NCI-H187 (cell line): Measurements from ENCODE around the gene CST1.
"Not testable (repeated sequence)": the region's sequence is repeated elsewhere in the genome, so short reads cannot be mapped to it uniquely, and the experiment has no call there.

Source experiments
- DNase-seq, 2 experiments: peaks; one replicate each; lab custom pipeline; 2025; lab: John Stamatoyannopoulos, UW

CST1 gene

DNA sequence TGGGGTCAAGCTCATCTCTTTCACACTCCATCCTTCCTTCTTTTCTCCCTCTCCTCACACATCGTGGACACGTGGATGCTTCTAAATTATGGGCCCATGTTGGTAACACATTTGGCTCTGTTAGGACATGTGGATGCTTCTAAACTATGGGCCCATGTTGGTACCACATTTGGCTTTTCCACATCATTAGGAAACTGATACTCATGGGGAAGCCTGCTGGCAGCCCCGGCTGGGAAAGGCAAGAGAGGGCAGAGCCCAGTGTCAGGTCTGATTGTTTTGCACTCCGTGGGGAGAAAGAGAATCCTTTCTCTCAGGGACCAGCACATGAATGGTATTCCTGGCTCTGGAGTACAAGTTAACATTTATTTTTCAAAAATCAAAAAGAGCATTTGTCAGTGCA is 4.0 kb upstream of the CST1 start:
- no peak for DNase-seq

DNA sequence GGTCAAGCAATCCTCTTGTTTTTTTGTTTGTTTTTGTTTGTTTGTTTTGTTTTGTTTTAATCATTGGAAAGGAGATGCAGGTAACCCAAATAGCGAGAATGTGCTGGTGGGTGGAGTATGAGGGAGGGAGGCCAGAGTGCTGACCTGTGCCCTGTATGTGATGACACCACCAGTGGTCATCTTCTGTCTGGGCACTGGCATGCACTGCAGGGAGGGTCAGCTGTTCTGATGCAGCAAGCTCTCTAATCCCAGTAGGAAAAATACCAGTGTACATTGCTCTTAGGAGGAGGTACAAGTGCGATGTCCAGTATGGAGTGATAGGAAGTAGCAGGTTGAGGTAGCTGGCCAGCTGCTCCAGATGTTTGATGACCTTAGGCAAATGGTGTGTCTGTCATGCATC is 2.9 kb upstream of the CST1 start:
- DNase-seq: no peak

DNA sequence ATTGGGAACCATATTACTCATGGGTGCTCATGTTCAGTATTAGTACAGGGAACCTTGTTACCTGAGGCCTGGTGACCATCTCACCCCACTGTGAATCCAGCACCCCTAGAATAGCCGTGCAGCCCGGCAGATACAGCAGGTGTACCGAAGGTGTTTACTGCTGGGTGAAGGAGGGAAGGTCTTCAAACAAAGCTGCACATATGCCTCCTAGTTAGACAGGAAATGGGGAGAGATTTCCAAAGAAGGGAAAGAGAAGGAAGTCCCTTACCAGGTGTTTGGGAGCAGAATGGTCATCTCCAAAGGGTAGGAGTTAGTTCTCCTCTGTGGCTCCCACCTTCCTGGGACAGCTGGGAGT is 2.4 kb upstream of the CST1 start:
- no peak for DNase-seq

DNA sequence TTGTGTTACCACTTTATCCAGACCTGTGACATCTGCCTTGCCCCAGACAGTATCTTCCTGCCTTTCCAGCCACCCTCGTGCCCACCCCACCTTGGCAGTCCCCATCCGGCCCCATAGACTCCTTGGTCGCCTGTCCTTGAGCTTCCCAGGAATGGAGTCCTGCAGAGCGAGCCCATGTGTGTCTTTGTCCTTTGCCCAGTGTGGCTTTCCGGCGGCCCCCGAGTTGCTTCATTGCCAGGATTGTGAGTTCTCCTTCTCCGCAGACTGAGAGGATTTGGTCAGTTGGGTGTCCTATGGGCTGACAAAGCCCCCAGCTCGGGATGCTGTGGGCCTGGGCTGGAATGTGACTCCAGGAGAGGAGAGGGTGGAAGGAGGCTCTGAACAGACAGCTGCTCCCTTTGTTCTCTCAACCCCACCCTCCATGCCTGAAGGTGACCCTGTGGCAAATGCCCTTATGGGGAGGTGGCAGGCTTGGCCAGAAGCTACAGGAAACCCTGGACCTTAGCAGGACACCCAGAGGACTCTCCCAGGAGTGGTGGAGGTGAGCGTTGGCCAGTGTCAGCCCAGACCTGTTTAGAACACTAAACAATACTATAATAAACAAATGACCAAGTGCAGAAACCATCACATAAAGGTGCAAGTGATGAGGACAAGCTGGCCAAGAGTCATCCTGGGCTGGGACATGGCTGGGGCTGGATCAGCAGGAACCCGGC is 1.9 kb upstream of the CST1 start:
- DNase-seq: no peak

DNA sequence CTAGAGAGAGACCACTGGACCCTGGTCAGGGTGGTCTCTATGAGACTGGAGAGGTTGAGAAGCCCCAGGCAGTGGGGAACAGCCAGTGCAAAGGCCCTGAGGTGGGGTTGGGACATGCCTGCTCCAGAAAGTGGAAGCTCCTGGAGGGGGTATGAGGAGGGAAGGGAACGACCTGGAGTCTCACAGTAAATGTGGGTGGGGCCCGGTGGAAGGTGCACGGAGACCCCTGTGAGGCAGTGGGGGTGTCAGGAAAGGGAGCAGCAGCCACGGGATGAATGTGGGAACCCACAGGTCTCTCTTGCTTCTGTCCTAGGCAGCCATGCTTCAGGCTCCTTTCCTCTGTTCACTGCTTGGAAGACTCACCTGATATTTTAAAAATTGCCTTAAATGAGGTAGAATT is 1.3 kb upstream of the CST1 start:
- DNase-seq: no peak

DNA sequence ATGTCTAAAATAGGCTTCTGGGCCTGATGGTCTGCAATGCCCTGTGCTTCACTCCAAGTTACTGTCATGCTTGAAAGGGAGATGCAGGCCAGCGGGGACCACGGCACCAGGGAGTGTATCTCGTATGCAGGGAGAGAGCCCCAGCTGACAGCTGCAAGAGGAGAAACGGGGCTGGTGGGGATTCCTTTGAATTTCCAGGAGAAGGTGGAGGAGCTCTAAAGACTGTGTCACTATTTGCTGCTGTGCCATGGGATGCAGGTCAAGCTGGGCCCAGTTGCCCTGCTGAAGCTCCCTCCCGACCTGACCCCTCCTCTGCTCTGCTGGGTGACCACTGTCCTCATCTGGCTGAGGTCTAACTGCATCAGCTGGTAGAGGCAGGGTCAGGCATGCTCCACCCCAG is 989 bp downstream of the CST1 start:
- no peak for DNase-seq

DNA sequence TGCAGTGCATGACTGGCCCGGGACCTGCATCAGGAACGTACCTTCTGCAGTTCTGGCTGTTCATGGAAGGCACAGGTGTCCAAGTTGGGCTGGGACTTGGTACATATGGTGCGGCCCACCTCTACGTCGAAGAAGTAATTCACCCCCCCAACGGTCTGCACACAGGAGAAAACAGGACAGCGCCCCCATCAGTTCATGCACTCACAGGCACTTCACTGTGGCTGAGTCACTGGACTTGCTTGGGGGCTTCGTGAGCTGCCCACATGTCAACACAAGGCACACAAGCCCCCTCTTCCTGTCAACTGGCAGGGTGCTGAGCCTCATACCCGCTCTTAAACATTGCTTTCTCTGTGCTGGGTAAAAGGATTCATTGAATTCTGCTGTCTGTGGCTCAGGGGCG is 1.8 kb downstream of the CST1 start:
- DNase-seq: not testable (repeated sequence)

DNA sequence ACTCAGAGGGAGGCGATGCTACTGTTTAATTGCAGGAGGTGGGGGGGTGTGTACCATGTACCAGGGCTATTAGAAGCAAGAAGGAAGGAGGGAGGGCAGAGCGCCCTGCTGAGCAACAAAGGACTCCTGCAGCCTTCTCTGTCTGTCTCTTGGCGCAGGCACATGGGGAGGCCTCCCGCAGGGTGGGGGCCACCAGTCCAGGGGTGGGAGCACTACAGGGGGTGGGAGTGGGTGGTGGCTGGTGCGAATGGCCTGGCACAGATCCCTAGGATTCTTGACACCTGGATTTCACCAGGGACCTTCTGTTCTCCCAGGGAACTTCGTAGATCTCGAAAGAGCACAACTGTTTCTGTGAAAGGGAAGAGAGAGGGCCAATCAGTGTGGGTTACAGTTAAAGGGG is 3.2 kb downstream of the CST1 start:
- DNase-seq: not testable (repeated sequence)

DNA sequence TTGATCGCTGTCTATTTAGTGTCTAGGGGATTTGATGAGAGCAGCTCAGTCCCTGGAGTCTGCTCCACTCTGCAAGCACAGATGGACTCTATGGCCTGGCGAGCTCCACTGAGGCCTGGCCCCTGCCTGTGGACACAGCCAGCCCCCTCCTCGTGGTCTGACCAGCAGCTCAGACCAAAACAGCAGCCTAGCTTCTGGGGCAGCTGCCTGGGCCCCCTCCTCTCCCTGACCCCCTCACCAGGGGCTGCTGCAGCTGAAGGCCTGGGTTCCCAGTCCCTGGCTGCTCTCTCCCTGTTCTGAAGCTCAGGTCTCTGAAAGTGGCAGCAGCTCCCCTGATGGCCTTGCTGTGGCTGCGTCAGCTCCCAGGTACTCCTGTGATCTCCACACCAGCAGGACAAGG is 3.6 kb downstream of the CST1 start:
- DNase-seq: not testable (repeated sequence)

DNA sequence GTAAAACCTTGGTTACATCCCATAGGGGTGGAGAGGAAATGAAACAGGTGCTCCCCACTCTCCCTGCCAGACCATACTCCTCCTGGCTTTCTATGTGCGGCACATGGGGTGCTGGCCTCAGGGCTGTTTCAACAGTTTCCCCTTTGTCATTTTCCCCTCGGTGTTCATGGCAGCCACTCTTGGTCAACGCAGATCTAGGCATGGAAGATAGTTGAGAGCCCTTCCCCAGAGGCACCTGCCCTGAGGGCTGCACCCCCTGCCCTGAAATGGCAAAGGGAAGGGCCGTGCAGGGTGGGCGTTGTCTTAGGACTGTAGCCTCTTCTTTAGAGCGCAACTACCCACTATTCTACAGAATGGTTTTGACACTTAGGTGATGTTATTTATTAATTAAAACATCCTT is 4.4 kb downstream of the CST1 start:
- no peak for DNase-seq

DNA sequence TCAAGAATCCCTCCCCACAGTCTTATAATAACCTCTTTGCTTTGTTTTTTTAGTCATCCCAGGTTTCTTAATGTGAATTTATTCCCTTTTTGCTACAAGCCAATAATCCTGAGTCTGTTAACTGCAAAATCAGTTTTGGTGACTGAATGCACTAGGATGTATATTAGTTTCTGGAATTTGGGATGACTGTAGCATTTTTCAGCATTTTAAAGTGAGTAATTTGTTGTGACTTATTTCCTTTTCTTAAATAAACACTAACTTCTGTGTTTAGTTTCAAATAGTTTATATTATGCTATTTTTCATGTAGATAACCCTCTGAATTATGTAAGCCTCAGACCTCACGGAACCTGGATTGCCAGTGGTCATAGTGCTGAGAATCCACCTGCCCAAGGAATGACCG is 5.5 kb downstream of the CST1 start:
- no peak for DNase-seq

DNA sequence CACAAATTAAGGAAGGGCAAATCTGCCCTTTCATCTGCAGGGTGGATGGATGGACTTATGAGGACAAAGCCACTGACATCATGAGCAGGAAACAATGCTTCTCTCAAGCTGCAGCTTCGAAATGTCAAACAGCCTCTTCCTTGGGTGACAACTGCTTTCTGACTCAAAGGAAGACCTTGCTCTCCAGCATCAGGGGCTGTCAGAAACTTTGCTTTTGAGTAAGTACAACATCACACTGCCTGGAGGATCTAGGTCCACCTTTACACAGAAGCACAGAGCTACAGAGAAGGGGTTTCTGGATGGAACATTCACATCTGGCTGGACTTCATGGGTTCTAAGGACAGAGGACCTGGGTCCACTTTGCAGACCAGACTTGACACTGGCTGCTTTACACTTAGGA is 5.9 kb downstream of the CST1 start:
- no peak for DNase-seq

DNA sequence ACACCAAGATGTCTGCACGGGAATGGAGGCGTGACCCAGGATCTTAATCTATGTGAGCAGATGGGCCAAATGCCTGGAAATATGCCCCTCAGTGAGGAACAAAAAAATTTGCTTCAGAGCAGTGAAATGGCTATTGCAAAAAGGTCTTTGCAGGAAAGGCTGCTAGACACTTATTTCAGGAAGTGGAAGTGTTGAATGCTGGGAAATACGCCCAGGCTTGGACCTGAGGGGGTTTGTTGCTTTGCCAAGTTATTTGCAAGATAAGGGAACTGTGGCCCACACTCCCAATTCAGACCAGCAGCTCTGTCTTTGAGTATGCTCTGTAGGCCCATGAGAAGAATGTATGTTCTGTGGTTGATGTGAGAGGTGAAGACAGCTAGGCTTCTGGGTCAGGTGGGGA is 15.3 kb downstream of the CST1 start:
- DNase-seq: not testable (repeated sequence)

DNA sequence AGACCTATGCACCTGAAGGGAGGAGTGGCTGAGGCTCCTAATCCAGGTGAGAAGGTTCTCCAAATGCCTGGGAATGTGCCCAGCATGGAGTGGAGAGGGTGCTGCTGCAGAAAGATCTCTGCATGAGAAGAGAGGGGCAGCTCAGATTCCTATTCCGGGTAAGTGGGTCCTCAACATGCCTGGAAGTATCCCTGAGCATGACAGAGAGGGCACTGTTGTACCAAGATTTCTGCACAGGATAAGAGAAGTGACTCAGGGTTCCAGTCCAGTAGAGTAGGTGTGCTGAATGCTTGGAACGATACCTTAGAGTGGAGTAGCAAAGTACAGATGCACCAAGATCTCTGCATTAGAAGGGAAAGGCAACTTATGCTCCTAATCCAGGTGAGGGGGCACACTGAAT is 15.8 kb downstream of the CST1 start:
- not testable (repeated sequence) for DNase-seq

DNA sequence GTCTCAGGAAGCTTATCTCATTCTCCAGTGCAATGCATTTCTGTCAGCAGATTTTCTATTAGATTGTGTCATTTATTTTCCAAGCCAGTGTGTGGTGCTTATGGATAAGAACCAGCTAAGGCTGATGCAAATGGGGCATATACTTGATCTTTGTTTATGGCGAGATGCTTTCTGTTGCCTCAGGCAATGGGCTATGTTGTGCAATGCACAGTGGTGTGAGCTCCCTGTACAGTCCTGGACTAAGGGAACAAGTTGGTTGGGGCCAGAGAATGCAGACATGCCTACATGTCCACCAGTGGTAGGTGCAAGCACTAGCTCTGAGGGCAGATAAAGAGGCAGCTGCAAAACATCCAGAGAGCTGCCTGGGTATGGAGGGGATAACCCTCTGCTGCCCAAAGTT is 16.3 kb downstream of the CST1 start:
- DNase-seq: not testable (repeated sequence)

DNA sequence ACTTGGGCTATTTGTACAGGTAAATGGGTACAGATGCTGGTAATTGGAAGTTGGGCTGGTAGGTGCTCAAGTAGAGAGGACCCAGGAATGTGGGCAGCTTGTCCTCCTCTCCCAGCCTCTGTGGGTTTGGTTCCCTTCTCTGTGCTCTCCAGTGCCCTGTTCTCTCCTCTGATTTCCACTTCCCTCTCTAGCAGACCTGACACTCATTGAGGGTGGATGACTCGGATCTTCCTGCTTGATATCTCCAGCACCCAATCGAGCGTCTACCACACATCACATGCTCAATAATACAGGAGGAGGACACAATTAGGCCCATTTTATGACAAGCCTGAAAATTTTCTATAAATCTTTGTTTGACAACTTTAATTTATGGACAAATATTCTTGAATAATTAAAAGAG is 23.7 kb downstream of the CST1 start:
- no peak for DNase-seq

DNA sequence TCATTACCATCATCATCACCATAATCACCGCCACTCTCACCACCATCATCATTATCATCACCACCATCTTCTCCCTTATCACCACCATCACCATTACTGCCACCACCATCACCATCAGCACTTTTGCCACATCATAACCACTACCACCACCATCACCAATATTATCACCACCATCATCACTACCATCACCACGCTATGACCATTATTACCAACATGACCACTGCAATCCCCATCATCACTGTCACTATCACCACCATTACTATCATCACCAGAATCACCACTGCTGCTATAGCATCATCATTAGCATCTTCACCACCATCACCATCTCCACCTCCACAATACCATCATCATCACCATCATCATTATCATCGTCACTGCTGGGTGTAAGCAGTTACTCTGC is 25.6 kb downstream of the CST1 start:
- DNase-seq: no peak

DNA sequence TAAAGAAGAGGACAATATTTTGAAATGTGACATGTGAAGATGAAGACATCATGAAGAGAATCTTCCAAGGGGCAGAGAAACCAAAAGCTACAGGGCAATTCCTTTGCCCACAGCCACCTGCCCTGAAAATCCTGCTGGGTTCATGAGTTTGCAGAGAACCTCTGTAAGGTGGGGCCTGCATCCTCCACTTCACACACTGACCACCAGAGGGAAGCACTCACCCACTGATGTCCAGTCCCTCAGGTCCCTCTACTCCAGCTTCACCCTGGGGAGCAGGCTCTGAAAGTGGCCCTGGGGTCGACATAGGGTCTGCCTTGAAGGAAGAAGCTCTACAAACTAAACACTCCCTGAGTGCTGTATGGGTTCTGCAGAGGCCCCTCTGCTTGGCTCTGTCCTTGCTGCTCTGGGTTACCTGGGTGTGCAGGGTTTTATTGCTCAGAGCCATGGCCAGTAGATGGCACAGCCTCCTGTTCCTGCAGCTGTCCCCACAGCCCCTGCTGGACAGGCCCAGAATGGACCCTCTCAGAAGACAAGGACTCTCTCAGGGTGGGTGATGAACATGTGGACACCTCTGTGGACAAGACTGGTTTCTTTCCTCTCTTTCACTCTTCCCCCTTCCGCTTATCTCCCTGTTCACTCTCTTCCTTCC is 27.0 kb downstream of the CST1 start:
- DNase-seq: peak in 1 of 2 experiments; percentile 5

DNA sequence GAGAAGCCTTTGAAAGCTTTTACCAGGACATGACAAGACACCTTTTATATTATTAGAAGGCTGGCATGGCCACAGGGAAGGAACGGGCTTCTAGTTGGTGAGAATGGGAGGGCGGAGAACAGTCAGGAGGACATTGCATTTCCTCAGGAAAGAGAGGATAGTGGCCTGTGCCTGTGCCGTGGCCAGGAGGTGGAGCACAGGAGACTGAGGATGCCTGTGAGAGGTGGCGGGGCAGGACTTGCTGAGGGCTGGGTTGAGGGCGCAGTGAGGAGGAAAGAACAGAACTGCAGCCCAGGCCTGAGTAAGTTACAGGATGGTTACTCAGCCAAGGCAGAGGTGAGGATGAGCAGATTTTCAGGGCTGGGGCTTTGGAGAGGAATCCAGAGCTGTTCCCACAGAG is 27.9 kb downstream of the CST1 start:
- not testable (repeated sequence) for DNase-seq

DNA sequence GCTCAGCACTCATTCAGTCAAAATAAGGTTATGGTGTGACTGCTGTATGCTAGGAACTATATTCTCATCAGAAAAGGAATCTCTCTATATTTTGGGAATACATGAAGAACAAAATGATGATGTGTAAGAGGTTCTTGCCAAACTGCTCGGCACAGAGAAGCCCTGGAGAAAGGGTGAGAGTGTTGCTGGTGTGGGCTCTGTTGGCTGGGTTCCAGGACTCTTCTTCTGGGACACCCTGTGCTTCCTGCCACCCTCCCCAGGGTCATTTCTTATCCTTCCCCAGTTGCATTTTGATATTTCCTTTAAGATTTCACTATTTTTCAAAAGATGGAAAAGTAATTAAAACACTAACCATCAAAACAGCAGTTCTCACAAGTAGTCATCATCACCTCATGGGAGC is 28.8 kb downstream of the CST1 start:
- no peak for DNase-seq

DNA sequence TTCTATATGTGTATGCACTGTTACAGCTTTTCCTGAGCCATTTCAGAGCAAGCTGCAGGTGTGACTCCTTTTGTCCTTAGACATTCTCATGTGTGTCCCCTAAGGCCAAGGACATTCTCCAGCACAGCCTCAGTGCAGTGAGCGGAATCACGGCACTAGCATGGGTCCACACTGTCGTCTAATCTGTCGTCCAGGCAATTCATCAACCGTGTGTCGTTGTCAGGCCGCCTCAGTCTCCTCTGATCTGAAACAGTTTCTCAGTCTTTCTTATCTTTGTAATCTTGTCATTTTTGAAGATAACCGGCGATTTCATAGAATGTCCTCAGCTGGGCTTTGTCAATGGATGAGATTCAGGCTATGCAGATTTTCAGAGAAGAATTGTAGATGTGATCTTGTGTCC is 31.4 kb downstream of the CST1 start:
- DNase-seq: not testable (repeated sequence)

DNA sequence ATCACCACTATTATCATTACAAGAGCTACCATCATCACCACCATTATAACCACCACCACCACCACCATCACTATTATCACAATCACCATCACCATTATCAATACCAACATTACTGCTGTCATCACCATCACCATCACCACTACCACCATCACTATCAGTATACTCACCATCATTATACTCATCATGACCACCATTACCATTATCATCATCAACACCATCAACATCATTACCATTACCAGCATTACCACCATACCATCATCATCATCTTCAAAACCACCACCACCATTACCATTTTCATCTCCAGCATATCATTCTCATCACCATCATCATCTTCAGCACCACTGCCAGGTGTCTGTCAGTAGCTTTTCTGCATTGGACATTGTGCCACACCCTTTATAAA is 39.0 kb downstream of the CST1 start:
- not testable (repeated sequence) for DNase-seq

DNA sequence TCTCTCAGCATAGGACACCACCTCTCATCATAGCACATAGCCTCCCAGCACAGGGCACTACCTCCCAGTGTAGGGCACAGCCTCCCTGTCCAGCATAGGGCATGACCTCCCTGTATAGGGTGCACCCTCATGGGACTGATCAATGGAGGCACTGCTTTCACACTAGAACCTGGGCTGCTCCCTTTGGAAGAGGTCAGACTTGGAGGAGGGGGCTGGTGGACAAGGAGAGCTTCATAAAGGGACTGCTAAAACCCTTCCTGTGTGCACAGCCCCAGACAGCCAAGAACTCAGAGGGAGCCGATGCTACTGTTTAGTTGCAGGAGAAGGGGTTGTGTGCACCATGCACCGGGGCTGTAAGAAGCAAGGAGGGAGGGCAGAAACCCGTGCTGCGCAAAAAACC is 40.0 kb downstream of the CST1 start:
- DNase-seq: no peak

DNA sequence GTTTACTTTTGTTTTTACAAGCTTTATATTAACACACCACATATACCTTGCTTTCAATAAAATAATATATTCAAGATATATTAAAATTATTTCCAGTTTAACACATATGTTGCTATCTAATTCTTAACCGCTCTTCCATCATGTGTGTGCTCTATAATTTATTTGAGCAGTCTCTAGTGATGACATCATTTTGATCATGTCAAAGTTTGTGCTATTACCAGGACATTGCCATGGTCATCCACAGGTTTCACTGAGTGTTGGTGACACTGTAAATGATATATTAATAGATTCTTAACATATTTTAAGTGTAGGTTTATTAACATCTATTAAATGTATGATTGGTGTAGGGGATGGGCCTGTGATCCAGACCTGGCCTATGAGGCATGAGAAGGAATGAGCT is 44.8 kb downstream of the CST1 start:
- no peak for DNase-seq
